CD4-positive, alpha-beta T cell treated with Interleukin-17A for 4 hours (primary cell): ENCODE measurements around the gene HRC.
"Not testable (repeated sequence)": the region's sequence is repeated elsewhere in the genome, so short reads cannot be mapped to it uniquely, and the experiment has no call there.

Source experiments
- DNase-seq: peaks from one replicate; pipeline ENCODE4 v3.0.0-alpha.2; 2020; ENCODE audit warnings: mixed read lengths

Gene HRC

DNA sequence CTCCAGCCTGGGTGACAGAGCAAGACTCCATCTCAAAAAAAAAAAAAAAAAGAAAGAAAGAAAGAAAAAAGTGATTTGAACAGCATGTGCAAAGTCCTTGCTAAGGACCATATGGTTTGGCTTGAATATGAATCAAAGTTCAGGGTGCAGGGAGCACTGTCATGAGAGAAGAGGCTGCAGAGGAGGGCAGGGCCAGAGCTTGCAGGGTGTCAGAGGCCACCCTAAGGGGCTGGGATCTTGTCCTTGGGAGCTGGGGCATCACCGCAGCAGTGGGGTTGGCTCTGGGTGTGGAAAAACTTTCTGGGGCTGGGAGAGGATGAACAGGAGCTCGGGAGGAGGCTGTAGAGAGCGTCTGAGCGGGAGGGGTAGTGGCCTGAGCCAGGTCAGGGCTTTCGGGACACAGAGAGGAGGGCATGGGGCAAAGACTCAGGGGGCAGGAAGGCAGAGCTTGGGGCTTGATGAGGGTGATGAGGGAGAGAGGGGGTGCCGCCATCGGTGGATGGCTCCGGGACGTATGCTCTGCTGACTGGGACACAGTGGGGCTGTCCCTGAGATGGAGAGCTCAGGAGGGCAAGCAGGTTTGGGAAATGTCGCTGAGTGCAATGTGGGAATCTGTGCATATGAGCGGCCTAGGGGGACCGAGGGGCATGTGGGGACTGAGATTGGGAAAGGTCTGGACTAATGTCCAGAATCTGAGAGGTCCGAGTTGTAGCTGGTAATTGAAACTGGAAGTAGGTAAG, 5.4 kb upstream of the HRC start:
- DNase-seq, result no peak

DNA sequence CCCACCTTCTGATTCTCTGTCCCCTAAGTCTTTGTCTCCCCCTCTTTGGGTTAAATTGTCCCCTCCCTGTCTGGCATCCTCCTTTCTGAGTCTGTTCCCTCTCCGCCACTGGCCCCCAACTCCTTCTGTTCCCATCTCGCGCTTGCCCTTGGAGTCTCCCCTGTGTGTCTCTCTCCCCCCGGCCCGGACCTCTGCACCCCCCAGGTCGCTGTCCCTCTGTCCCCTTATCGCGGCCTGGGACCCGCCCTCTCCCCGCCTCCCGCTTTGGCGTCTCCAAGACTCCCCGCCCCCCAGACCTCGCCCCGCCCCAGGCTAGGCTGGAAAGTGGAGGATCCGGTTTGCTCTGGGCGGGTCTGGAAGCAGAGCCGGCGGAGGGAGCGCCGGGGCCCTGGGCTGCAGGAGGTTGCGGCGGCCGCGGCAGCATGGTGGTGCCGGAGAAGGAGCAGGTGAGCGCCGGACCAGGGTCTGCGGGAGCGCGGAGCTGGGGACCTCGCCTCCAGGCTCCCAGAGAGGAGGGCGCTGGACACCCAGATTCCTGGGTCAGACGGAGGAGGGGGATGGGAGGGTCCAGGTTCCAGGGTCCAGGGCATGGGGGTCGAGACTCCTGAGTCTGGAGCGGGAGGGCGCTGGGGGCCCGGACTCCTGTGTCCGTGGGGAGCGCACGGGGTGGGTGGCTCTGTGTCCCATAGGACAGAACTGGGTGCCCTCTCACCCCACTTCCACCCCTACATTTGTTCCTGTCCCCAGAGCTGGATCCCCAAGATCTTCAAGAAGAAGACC, 2.4 kb upstream of the HRC start, which contains the start of gene TRPM4:
TRPM4 (plus strand) TSS at position 348 of the 780 bp plus-strand sequence; CDS start at position 423, 75 bp downstream.
- DNase-seq, result peak; percentile 51

DNA sequence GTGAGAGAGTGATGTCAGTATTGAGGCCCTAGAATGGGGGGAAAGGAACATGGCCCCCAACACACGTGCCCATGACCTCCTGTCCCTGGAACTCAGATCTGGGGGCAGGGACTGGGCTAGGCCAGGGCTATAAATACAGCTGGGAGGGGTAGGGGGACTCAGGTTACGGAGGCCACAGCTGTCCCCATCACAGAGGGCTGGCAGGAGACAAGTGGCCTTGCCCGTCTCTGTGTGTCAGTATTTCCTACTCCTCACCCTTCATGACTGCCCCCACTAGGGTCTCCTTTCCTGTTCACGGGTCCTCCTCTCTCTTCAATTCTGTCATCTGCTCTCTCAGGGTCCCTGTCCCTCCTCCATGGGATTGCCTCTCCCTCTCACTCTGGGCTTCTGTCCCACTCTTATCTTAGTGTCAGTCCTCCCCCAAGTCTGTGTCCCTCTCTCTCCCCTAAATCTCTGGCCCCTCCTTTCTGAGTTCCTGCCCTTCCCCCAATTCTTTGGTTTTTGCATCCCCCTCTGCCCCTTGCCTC, 687 bp upstream of the HRC start:
- DNase-seq, result no peak

DNA sequence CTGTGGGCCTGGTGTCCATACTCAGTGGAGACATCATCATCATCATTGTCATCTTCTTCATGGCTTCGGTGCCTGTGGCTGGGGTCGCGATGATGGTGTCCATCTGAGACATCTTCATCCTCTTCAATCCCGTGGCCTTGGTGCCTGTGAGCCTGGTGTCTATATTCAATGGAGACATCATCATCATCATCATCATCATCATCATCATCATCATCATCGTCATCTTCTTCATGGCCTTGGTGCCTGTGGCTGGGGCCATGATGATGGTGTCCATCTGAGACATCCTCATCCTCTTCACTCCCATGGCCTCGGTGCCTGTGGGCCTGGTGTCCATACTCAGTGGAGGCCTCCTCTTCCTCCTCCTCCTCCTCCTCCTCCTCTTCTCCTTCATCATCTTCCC, 917 bp downstream of the HRC start:
- DNase-seq, result no peak

DNA sequence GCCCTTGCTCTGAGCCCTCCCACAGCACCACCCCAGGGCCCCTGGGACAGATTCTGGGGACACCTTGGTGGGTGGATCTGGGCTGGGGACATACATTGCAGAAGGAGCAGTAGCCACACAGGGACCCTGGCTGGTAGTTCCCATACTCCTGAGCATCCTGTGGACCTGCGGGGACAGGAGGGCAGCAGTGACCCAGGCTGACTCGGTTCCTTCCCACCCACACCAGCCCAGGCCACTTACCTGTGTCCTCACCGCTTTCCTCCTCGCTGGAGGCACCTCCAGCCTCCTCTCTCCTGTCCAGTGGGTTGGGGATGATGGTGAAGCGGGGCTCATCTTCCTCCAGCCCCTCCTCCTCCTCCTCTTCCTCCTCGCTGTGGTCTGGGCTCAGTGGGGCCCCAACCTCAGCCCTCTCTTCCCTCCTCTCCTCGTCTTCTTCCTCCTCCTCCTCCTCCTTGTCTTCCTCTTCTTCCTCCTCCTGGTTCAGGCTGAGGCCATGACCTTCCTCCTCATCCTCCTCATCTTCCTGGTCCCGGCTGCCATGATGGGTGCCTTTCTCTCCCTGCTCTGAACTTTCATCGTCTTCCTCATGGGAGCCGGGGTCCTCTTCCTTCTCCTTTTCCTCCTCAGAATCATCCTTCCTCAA, 1.9 kb downstream of the HRC start:
- DNase-seq, result no peak

DNA sequence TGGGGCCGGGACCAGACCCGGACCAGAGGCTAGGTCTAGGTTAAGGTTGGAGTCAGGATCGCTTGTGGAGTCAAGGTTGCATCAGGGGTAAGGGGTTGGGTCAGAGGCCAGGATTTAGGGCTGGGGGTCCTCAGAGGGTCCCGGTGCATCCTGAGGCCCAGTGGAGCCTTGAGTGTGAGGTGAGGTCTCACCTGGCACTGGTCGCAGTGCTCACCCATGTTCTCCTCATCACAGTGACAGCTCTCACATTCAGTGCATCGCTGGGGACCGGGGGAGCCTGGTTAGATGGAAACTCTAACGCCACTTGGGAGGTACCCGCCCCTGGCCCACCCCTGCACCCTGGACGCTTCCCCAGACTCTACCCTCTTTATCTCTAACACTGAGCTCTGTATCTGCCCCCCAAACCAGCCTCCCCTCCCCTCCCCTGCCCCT, 3.1 kb downstream of the HRC start:
- DNase-seq, result no peak

DNA sequence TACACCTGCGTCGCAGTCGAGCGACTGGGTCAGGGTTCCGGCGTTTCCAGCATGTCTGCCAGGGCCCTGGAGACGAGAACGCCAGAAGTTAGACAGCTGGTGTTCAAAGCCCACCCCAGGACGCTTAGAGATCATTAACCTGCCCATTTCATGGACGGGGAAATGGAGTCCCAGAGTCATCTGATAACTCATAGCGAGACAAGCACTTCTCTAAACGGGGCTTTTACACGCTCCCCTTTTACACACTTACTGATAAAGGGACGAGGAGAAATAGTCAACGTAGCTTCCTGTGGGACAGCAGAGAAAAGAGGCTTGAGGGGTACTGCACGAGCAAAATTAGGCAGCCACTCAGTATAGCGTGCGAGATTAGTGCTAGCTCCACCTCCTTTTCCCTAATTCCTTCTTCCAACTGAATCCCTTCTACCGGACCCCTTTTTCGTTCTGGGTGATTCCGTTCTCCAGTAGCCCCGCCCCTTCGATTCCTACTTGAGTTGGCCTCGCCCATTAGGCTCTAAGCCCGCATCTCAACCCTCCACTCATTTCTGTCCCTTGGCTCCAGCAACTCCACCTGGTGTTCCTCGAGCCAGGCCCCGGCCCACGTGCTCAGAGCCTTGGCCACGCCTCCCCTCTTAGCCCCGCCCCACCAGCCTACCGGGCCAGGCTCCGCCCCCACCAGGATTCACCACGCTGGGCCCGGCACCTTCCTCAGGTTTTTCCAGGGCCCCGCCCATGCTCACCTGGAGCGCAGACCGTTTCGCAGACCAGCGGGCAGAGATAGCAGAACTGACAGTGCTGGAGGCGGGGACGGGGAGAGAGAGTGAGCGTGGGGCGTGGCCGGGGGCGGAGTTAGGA, 3.7 kb downstream of the HRC start:
- DNase-seq, result peak; percentile 40

DNA sequence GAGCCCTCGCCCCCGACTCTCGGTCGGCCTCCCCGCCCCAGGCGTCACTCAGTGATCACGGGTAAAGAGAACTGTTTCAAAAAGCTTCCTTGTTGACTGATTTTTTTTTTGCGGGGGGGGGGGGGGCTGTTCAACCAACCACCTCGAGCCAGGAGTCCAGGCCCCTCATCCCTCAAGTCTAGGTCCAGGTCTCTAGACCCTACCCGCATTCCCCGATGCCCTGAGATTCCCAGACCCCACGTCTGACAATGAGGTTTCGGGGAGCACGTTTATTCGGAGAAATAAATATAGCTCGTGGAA, 4.3 kb downstream of the HRC start:
- DNase-seq, result no peak

DNA sequence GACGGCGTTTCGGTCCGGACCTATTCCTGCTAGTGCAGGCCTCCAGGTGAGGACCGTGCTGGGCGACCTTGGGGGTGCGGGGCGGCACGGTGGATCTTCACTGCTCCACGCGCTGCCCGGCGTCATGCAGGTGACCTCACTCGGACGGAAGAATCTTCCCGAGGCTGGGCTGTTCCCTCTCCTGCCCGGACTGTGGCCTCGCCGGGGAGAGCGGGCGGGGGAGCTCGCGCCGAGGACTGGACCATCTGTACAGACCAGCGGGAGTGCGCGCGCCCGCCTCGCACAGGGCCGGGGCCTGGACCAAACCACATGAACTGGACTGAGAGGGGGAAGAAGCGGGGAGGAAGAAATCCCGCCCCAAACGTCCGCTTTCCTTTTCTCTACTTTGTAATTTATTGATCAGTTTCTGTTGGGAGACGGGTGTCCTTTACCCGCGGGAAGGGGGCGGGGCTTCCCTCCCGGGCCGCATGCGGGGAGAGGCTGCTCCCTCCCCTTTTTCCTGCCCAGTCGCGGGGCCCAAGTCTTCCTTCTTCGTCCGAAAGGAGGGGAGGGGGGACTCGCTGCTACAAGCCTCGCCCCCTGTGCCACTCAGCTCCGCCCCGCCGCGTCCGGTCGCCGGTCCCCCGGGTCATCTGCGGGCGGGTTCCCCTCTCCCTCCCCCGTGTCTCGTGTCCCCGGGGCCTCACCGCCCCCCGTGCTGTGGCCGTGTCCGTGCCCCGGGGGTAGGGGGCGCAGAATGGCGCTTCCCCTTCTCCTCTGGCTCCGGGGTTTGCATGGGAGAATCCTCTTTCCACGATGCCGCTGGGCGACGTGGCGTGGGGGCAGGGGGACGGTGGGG, 4.9 kb downstream of the HRC start:
- DNase-seq, result peak; percentile 70

DNA sequence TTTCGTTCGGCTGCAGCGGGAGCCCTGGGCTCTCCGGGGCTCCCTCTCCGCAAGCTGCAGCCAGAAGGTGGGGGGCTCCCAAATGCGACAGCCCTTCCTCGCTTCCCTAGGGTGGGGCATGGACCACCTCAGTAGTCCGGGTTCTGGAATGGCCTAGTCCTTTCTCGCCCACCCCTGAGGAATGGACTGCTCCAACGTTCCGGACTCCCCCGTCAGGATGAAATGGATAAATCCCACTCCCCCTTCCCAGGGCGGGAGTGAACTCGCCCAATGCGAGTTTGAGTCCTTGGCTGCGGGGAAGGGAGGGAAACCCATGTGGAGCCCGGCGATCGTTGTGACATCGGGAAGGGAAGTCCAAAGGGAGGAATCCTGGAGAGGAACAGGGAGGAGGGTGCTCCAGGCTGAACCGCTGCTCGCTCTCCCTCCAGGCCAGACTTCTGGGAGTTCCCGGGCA, 5.5 kb downstream of the HRC start:
- no peak for DNase-seq

DNA sequence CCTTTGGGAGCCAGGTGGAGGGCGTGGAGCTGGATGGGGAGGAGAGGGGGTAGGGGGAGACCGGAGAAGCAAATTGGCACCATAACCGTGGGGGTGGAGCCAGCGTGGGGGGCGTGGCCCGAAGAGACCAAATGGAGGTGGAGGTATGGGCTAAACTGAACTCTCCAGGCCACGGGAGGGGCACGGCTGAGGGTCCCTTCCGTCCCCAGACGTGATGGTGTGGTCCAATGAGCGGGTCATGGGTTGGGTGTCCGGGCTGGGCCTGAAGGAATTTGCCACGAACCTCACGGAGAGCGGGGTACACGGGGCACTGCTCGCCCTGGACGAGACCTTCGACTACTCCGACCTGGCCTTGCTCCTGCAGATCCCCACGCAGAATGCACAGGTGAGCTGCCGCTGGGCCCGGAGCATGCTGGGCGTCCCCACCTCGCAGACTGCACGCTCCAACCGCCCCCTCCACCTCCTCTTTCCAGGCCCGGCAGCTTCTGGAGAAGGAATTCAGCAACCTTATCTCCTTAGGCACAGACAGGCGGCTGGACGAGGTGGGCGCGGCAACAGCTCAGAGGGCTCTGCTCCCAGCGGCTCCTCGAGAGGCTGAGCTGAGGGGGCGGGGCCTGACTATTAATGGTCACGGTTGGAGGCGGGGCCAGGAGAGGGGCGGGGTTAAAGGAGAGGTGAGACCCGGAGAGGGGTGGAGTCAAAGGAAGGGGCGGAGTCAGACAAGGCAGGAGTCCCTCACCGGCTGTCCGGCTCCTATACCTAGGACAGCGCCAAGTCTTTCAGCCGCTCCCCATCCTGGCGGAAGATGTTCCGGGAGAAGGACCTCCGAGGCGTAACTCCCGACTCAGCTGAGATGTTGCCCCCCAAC, 6.2 kb downstream of the HRC start:
- DNase-seq, result peak; percentile 83

DNA sequence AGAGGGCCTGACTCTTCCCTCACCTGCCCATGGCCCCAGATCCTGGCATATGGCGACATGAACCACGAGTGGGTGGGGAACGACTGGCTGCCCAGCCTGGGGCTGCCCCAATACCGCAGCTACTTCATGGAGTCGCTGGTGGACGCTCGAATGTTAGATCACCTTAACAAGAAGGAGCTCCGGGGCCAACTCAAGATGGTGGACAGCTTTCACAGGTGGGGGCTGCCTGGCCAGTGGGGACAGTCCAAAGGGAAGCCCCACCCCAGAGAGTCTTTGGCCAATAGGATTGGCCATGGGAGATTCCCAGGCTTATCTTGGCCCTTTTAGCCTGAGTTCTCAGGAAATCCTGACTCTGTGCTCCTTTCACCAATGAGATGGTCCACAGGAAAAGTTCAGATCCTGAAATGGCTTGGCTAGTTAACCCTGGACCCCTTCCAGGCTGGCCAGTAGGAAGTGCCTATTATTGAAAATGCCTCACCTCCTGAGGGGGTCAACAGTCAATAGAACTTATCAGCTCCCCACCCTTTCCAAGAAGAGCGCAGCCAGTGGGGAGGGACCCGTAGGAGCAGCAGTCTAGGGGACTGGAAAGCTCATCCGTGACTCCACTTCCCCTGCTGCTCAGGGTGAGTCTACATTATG, 7.0 kb downstream of the HRC start:
- DNase-seq, result no peak

DNA sequence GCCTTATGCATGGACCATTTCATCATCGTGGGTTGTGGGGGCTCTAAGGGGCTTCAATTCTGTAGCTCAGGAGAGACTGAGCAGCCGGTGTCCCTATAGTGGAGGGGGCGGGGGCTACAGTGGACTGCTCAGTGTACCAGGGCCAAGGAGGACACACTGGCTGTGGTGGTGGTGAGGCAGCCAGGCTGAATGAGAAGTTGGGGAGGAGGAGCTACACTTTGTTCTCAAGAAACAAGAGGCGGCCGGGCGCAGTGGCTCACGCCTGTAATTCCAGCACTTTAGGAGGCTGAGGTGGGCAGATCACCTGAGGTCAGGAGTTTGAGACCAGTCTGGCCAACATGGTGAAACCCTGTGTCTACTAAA, 8.8 kb downstream of the HRC start:
- DNase-seq, result not testable (repeated sequence)

DNA sequence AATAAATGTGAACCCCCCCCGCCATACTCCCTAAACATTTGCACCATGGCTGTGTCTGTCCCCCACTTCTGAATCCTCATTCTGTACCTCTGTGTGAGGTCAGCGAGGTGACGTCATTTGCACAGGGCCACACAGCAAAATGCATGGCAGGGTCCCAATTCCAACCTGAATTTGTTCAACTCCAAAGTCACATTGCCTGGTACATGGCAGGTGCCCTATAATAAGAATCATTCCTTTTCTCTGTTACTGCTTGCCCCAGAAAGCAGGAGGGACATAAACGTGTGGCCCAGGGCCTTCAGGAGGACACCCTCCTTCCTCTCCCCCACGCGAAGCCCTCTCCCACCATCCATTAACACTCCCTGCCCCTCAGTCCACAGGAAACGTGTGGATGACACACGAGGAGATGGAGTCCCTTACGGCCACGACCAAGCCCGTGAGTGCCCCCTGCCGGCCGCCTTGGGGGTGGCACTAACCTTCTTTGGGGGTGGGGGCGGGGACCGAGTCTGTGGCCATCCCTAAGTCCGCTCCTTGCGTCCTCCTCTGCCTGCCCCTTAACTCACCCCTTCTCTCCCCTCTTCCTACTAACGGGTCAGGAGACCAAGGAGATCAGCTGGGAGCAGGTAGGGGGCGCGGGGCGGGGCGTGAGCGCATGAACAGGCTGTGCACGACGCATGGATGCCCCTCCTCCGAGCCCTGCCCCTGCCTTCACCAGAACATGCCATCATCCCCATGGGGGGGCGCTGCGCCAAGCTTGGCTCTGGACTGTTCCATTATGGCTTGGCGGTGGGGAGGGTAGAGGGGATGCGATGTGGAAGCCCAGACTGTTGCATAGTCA, 9.4 kb downstream of the HRC start:
- peak; percentile 86 for DNase-seq

DNA sequence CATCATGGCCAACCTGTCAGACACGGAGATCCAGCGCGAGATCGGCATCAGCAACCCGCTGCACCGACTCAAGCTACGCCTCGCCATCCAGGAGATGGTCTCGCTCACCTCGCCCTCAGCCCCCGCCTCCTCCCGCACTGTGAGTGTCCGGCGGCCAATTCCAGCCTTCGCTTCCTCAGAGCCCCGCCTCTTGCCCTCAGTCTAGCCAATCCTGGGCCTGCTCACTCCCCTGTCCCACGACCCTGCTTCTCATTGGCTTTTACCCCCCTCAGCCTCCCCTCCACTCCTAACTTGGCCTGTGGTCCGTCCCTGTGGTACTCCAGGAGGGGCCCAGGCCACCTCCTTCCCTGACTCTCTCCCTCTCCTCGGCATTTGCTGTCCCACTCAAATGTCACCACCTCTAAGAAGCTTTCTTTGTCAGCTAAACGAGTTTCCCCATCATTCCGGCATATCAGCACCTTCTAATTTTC, 12.3 kb downstream of the HRC start:
- DNase-seq, result peak; percentile 72

DNA sequence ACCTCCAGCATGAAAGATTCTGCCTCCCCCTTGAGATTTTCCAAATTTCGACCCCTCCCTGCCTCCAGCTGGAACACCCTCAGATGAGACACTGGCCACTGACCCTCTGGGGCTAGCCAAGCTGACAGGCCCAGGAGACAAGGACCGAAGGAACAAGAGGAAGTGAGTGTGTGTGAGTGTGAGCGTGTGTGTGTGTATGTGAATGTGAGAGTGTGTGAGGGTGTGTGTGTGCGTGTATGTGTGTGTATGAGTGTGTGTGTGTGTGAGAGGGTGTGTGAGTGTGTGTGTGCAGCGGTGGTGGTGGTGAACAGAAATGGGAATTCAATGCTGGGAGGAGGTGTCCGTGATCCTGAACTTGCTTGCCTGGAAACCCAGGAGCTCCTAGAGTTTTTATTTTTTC, 13.8 kb downstream of the HRC start:
- DNase-seq, result no peak

DNA sequence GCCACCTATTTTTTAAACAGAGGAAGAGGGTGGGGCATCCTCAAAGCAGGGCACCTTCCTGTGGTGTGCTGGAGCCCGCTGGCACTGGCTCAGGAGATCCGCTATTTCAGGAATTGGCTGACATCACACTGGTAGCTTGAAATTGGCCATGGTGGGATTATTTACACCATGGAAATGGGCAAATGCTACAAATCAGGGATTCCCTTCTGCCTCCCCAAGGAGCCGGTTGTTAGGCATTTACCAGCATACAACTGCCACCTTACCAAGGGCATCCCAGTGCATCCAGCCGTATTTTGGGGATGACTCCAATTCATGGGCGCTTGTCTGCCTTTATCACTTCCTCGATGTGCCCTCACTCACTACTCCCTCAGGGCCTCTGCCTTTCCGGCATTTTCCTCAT, 14.2 kb downstream of the HRC start:
- no peak for DNase-seq

DNA sequence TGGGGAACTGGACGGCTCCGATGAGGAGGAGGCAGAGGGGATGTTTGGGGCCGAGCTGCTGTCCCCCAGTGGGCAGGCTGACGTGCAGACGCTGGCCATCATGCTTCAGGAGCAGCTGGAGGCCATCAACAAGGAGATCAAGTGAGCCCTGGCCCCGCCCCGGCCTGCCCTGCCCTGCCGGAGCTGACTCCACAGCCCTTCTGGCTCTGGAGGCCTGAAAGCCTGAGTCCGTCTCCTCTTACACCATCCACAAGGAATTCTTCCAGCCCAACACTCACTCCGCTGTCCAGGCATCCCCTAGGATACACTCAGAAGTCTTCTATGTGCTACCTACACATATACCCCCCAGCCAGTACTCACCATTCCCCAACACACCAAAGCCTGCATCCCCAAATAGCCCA, 18.4 kb downstream of the HRC start:
- no peak for DNase-seq

DNA sequence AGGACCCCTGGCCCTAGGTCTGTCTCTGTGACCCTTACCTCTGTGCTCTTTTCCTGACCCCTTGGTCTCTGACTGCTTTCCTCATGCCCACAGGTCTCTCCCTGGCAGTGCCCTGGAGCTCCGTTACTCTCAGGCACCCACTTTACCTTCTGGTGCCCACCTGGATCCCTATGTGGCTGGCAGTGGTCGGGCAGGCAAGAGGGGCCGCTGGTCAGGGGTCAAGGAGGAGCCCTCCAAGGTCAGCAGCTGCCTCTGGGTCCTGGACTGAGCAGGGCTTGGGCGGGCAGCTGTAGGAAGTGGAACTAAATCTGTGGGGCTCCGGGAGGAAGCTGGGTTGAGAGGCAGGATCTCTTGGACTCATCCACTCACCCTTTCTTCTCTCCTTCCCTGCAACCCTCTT, 19.5 kb downstream of the HRC start:
- DNase-seq, result no peak
